ENCODE data around the gene TEAD1. TPM values are rescaled to one million over a fixed set of nuclear protein-coding genes. Genes with fewer than 3 reads are reported as not detected.

TEAD1 gene
- total RNA-seq, 1 experiment from 2014 or later = 74.3 TPM

DNA sequence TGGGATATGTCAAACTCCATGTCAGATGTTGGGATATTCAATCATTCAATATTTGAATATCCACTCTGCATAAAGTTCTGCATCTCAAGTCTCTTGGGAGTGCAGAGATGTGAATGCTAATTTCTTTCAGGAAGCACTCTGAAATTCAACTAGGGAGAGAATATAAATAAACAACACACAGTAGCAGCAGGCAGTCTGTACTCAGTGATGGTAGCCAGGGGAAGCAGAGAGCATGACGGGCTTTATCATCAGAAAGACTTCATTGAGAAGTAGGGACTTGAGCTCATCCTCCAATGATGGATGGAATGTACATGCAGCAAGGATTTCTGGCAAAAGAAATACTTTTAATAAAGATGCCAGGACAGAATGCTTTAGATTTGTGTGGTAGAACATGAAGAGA, 9.8 kb upstream of the TEAD1 start:
- no peak for DNase-seq (ENCODE audit: low read depth)

DNA sequence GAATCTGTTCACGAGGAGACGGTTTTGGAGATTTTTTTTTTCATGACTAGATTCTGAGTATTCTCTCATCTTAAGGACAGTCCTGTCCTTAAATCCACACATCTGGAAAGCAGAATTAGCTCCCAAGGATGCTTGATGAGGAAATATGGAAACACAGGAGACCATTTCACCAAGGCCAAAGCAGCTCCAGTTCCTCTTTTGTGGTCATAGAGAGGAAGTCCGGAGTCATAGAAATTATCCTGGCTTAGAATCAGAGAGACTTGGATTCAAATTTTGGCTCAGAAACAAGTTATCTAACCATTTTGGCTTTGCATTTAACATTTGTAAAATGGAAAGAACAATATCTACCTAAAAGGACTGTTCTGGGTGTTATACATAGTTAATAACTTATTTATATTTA, 7.3 kb upstream of the TEAD1 start:
- no peak for DNase-seq (ENCODE audit: low read depth)

DNA sequence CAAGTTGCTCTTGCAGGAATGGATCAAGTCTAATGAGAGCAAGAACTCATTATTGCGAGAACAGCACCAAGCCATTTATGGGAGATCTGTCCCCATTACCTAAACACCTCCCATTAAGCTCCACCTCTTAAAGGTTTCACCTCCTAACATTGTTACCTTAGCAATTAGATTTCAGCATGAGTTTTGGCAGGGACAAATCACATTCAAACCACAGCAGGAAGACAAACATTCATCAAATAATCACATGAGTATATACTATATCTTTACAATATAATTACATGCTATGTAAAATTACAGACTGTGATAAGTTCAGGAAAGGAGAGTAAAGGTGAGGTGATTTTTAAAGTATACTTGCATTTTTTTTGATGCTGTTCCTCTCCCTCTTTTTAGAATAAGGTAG, 6.6 kb upstream of the TEAD1 start:
- DNase-seq (ENCODE audit: low read depth) = no peak

DNA sequence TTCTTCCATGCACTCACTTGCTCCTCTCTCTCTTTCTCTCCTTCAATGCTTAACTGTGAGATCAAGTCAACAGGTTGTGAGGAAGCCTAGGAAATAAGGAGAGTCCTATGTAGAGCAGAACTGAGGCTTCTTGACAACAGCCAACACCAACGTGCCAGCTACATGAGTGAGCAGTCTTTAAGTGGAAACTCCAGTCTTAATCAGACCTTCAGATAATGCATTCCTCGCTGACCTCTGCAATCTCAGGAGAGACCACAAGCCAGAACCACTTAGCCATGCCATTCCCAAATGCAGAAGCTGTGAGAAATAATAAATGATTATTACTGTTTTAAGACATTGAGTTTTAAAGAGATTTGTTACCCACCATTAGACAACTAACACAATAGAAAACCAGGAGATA, 6.1 kb upstream of the TEAD1 start:
- no peak for DNase-seq (ENCODE audit: low read depth)

DNA sequence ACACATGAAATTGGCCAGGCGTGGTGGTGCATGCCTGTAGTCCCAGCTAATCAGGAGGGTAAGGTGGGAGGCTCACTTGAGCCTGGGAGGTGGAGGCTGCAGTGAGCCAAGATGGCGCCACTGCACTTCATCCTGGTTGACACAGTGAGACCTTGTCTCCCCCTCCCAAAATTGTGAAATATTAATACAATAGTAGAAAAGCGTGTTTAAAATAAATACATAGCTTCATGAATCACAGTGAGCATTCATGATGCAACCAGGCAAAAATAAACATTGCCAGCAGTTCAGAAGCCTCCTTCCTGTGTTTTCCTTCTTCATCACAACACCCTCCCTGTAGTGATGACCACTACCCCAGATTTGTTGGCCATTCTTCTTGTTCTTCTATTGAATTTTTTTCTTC, 4.3 kb upstream of the TEAD1 start:
- no peak for DNase-seq (ENCODE audit: low read depth)

DNA sequence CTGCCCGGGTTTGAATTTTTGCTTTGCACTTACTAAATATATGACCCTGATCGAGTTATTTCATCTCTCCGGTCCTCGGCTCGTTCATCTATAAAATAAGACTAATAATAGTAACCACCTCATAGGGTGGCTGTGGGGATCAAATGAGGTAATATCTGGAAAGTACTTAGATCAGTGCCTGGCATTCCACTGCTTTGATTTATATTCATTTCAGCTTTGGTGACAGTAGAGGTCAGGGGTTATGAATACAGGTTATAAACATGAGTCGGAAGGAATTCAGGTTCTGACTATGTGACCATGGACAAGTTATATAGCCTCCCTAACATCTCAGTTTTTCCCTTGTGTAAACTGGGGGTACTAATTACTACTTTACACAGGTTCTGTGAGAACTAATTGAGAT, 2.9 kb upstream of the TEAD1 start:
- no peak for DNase-seq (ENCODE audit: low read depth)

DNA sequence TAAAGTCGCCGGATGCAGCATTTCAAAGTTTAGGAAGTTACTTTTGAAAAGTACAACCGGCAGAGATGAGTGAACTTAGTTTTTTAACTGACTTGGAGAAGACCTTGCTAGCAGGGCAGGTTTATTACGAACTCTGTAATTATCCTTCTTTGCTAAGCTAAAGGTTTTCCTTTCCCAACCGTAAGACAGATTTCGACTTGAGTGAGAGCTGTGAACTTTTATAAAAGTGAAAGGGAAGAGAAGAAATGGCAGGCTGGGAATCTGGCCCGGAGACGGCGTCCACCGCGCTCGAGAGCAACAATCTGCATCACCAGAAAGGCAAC, 659 bp upstream of the TEAD1 start:
- no peak for DNase-seq (ENCODE audit: low read depth)

DNA sequence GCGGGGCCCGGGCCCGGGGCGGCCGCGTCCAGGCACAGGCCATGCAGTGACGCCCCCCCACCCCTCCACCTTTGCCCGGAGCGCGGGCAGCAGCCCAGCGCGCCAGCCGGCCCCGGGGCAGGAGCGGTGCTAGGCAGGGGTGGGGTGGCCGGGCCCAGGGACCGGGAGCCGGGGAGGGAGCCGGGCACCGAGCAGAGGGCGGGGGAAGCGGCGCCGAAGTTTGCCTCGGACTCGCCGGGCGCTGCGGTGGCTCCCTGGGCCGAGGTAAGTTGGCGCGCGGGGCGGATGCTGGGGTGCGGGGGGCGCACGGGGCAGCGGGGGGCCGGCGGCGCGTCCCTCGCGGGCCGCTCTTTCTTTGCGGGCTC, 332 bp downstream of the TEAD1 start:
- DNase-seq (ENCODE audit: low read depth) = no peak

DNA sequence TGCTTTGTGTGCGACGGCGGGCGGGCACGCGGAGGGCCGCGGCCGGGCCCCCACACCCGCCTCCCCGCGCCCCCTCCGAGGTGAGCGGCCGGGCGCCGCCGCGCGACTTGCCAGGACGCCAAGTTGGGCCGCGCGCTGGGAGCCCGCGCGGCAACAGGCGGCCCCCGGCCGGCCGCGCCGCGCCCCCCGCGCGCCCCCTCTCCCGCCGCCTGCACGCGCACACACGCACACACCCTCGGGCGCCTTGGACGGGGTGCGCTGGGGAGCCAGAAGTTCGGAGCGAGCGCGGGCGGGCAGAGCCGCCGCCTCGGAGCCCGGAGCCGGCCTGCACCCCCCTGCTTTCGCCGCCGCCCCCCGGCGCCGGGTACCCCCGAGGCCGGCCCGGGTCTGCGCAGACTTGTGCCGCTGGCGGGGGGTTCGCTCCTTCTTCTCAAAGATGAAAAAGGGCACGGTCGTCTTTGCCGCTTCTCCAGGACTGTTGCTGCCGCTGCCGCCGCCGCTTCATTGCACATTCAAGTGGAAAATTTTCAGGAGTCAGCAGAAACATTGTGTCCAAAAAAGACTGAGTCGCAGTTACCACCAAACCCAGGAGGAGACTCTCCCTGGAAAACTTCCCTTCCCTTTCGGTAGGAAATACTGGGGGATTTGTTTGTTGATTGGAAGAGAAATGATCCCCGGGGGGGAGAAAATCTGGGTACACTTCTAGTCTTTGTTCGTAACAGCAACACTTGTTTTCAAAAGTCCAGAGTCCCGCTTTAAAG, 895 bp downstream of the TEAD1 start:
- DNase-seq (ENCODE audit: low read depth) = no peak

DNA sequence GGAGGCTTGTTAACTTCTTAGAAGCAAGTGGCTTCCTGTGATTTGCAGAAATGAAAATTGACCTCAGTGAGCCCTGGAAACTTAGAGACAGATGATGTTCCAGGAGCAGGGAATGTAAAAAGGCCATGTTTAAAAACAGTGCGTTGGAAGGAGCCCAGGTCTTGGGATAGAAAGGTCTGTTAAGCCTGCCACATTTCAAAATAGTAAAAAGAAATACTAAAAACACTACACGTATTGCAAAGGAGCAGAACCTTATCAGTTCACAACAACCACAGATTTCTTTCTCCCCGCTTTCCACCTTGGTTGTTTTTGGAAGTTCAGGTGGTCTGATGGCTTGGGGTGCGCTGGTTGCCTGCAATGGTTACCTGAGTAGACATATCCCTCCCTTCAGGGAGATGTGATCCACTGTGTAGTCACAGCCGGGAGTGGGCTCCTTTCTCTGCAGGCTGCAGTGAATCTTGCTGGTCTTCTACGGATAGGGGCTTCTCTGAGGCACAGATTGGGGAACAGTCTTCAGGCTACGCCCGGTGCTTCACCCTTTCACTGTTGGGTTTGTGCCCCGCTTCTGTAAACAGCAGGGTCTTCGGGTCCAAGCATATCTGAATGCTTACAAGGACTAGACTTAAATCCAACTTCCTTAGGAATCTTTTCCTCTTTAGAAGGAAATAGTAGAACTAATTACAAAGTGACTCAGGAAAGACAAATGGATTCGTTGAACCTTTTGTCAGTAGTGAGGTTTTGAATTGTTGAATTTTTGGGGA, 1.9 kb downstream of the TEAD1 start:
- DNase-seq (ENCODE audit: low read depth) = peak; percentile 41

DNA sequence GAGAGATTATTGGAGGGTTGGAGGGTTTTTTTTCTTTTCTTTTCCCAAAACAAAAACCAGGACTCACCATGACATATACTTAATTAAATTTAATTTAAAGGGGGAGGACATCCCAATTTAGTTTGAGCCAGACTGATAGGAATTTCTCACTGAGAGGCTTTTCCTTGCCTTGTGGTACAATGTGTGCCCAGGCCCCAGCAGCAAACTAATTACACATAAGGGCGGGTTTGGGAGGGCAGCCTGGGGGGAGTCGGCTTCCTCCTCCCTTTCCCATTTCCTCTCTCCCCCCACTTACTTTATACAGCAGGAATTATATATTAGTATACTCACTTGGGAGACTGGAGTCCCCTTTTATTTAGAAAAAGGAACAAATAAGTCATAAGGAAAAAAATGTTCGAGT, 2.9 kb downstream of the TEAD1 start:
- peak; percentile 72 for DNase-seq (ENCODE audit: low read depth)

DNA sequence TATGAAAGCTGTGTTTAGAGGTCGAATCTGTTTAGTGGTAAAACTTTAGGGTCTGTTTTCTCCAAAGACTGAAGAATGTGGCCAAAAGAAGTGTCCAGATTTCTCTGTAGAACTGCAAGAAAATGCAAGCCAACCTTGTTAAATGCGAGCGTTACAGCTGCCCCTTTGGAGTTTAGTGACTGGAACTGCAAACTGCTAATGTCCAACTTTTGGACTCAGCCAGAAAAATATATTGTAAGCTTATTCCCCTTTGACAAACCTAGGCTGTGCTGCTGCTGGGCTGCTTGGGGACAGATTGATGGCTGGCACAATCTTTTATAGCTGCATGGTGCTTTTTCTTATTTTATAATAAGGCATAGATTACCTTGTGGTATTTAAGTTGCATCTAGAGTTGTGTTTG, 3.9 kb downstream of the TEAD1 start:
- DNase-seq (ENCODE audit: low read depth) = no peak

DNA sequence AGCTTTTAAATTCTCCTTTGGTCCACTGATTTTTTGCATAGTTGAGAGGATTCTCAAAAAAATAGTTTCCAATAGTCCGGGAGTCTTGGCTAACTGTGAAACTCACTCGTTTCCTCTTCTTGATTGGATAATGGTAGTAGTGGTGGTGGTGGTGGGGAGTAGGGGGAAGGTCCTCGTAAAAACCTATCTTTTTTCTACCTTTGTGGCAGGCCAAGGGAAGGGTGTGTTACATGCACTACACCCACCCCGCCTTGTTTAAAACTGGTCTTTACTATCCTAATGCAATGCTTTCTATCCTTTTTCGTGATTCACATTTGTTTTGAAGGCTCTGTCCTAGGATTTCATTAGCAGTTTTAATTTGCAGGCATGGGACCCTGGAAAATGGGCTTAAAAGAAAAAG, 4.8 kb downstream of the TEAD1 start:
- DNase-seq (ENCODE audit: low read depth) = no peak

DNA sequence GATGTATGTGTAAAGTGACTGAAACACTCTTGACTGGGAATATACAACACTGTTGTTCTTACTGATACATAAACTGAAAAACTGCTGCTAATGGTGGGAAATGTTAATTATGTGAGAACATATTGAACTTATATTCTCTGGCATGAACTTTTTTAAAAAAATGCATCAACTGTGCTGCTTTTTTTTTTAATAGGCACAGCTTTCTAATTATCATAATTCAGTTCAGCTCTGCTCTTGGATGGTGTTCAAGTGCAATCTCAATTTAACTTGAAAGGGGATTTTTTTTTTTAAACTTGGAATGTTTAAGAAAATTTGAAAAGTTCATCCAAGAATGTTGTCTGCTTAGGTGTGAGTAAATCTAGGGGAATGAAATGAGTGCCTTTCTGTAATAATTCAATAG, 5.2 kb downstream of the TEAD1 start:
- DNase-seq (ENCODE audit: low read depth) = no peak

DNA sequence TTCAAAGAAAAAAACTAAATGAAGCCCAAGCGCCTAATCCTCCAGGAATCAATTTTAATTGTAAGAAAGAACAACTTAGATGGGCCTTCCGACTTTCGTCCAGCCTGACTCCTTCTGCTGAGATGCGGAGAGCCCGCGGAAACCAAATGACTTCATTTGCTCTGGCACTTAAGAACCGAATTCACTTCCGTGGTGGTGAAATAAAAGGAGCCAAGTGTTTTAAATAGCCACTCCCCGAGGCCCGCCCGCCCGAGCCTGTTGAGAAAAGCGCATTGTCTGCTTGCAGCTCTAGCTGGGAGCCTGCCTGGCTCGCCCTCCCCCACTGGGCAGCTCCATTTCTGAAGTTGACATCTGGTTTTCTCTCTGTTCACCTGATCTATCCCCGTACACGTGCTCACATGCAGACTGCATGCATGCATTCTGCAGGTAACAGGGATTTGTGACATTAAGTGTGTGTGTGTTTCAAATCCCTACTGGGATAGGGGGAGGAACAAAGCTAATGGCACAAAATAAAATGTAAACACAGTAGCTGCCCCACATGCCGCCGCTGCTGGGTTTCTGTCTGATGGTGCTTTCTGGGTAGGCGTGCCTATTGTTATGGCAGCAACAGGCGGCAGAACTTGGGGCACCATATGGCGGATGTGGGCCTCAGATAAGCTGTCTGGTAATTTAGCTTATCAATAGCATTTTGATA, 6.2 kb downstream of the TEAD1 start:
- DNase-seq (ENCODE audit: low read depth) = no peak

DNA sequence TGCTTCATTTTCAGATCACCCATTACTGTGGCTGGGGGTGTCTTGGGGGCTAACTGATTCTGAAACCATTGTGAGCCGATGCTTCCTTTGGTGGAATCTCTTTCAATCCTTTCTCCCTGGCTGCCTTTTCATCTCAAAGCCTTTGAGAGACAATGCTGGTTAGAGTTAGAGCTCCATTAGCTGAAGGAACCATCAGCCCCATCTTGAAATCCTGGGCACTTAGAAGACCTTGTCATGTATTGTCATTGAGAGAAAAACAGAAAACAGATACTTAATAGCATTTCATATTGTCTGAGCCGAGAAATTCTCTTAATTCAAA, 6.7 kb downstream of the TEAD1 start:
- DNase-seq (ENCODE audit: low read depth) = no peak

DNA sequence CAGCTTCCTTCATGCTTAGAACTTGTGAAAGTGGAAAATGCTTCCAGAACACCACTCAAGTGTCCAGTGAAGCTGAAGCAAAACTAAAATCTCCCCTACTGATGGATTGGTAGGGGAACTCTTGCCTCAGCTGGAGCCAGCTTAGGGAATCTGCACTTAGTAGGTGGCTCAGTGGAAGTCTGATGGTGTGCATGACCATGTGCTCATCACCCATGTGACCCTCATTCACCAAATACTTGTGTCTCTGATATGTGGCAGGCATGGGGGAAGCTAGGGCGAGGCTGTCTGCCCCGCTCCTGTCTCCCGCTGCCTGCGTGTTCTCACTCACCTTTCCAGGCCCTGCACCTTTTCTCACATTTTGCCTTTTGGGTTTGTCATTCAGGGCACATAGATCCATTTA, 7.2 kb downstream of the TEAD1 start:
- DNase-seq (ENCODE audit: low read depth) = no peak

DNA sequence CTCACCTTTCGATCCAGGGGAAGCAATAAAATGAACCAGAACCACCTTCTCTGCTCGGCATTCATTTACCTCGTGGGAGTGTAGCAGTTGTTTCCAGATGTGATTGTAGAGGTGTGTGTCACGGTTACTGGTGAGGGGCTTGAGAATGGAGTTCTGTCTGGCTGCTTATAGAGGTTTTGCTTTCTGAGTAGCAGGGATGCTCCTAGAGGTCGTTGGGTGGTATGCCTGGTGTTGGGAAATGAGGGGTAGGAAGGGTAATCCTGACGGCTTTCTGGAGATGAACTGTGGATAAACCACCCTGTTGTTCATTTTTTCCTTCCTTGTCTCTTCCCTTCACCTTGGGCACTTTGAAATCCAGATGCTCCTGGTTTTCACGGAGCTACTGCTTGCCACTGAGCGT, 8.1 kb downstream of the TEAD1 start:
- no peak for DNase-seq (ENCODE audit: low read depth)

DNA sequence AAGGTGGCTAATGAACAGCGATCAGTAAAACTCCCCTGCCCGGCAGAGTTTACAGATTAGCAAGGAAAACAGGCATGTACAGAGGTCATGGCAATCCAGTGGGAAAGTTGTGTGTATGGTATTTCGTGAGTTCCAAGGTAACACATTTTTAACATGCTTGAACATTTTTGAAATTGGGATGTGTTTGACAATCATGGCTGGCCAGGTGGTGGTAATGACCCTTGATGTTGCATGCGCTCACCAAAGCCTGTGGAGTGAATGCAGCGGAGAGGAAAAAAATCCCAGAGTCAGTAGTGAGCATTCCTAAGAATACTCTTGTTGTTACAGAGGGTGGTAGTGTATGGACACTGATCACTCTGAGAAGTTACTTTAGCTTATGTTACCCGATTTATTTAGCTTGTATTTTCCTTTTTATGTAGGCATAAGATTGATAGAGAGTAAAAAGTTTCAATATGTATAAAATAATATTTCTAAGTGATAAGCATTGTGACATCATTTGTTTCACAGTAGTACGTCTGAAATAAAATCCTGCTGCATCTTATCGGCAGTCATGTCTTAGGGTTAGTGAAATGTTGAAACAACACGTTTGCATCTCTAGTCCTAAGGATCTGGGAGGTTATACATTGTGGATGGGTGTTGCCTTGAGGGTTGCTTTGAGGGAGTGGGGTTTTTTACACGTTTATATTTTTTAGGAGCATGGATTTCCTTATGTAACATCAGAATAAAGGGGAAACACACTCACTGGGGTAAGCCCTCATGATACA, 8.7 kb downstream of the TEAD1 start:
- no peak for DNase-seq (ENCODE audit: low read depth)

DNA sequence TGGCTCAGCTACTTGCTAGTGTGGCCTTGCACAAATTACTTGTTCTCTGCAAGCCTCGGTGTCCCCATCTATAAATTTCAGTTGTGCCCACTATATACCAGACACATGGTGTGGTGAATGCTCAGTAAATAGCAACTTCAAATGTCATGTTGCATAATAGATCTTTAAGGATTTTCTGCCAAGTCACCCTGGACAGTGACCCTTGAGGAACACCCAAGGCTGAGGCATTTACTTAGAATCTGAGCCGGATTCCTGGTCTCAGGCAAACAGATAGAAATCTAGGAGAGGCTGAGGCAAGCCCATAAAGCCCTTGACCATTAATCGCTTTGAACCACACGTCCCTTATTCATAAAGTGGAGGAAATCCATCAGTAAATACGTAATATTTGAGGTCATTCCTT, 9.7 kb downstream of the TEAD1 start:
- no peak for DNase-seq (ENCODE audit: low read depth)

DNA sequence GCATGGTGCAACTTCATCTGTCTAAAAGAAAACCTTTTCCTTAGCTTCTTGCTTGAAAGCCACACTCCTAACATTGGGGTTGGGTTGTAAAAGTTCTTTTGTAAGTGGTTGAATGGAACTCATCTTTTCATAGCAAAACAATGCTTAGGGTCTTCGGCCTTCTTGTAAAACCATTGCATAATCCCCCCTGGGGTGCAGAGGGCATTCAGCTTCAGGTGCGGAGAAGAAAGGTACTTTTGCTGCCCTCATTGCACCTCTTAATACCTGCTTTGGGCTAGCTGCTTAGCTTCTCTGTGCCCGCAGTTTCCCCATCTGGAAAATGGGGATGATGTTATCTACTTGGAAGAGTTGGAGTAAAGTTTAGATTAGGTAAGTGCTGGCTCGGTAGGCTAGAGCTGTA, 10.1 kb downstream of the TEAD1 start:
- no peak for DNase-seq (ENCODE audit: low read depth)

DNA sequence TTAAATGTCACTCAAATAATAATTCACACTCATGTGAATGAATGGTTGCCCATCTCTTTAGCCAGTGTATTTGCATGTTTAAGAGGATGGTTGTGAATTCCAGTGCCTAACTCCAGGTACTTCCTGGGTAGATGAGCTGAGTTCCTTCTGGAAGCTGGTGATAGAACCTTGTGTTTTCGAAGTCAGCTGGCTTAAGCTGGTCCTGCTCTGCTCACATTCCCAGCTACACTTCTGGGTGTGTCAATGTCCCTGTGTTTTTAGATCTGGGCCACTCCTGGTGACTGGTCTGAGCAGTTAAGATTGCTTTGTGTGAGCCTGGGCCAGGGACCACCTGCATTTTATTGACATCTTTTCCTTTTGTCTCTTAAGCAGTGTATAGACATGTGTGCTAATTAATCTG, 10.6 kb downstream of the TEAD1 start:
- no peak for DNase-seq (ENCODE audit: low read depth)
